SK-N-SH treated with all-trans-retinoic acid at 6 μM for 48 hours (cell line): ENCODE measurements around the gene CD180.

Source experiments
- ARNTL ChIP-seq: fragments of 450-650 bp; formaldehyde crosslinking; IDR thresholded peaks from 2 replicates; pipeline ENCODE4 v1.5.0; 2020; ENCODE audit warnings: low read depth, mild to moderate bottlenecking, moderate library complexity, borderline replicate concordance
- CREB5 ChIP-seq: fragments of 250-450 bp; sonication (Bioruptor Pico); IDR thresholded peaks from 2 replicates; pipeline ENCODE4 v1.5.1; 2020; ENCODE audit warnings: low read depth, mild to moderate bottlenecking, moderate library complexity
- CSRNP3 ChIP-seq: fragments of 250-450 bp; sonication (Bioruptor Pico); IDR thresholded peaks from 2 replicates; pipeline ENCODE4 v1.5.1; 2021; ENCODE audit warnings: mild to moderate bottlenecking, moderate library complexity
- OSR1 ChIP-seq: fragments of 250-450 bp; sonication (Bioruptor Pico); IDR thresholded peaks from 2 replicates; pipeline ENCODE4 v1.8.0; 2022; ENCODE audit warnings: moderate library complexity, mild to moderate bottlenecking, inconsistent platforms
- PATZ1 ChIP-seq: fragments of 250-450 bp; sonication (Bioruptor Pico); IDR thresholded peaks from 2 replicates; pipeline ENCODE4 v1.8.0; 2020; ENCODE audit warnings: mild to moderate bottlenecking, moderate library complexity, borderline replicate concordance
- POU6F1 ChIP-seq: fragments of 250-450 bp; sonication (Bioruptor Pico); IDR thresholded peaks from 2 replicates; pipeline ENCODE4 v1.8.0; 2021; ENCODE audit warnings: low read depth, mild to moderate bottlenecking, moderate library complexity, borderline replicate concordance
- TSHZ2 ChIP-seq: fragments of 250-450 bp; sonication (Bioruptor Pico); IDR thresholded peaks from 2 replicates; pipeline ENCODE4 v1.5.0; 2020; ENCODE audit warnings: mild to moderate bottlenecking, moderate library complexity
- ZC3H10 ChIP-seq: fragments of 250-450 bp; sonication (Bioruptor Pico); IDR thresholded peaks from 2 replicates; pipeline ENCODE4 v1.5.1; 2021; ENCODE audit warnings: mild to moderate bottlenecking, moderate library complexity
- ZFP30 ChIP-seq: fragments of 450-650 bp; formaldehyde crosslinking; IDR thresholded peaks from 2 replicates; pipeline ENCODE4 v1.5.0; 2022; ENCODE audit warnings: mild to moderate bottlenecking, moderate library complexity
- ZNF565 ChIP-seq: fragments of 450-650 bp; formaldehyde crosslinking; conservative IDR thresholded peaks from 2 replicates; pipeline ENCODE4 v1.5.0; 2020; ENCODE audit warnings: low read depth, mild to moderate bottlenecking, moderate library complexity
- ZNF8 ChIP-seq: fragments of 450-650 bp; formaldehyde crosslinking; IDR thresholded peaks from 2 replicates; pipeline ENCODE4 v1.5.0; 2020; ENCODE audit warnings: mild to moderate bottlenecking, moderate library complexity

- TF ChIP-seq ARNTL (CRISPR knock-in tag) = no peak
- TF ChIP-seq POU6F1 (CRISPR knock-in tag) = no peak
- TF ChIP-seq ZC3H10 (CRISPR knock-in tag) = no peak
- TF ChIP-seq CSRNP3 (CRISPR knock-in tag) = no peak
- TF ChIP-seq OSR1 (CRISPR knock-in tag) = no peak
- no peak for TF ChIP-seq TSHZ2 (CRISPR knock-in tag)
- TF ChIP-seq CREB5 = no peak
- TF ChIP-seq ZNF8 (CRISPR knock-in tag) = no peak
- TF ChIP-seq ZFP30 (CRISPR knock-in tag) = no peak
- TF ChIP-seq PATZ1 (CRISPR knock-in tag) = no peak
- no peak for TF ChIP-seq ZNF565 (CRISPR knock-in tag)
Observed at GRCh38 chr5:67149951-67150523, 46.6 kb downstream of the CD180 start.
